Loucy (cell line): ENCODE data around the gene CDH9.

ENCODE experiments used
- H2AFZ ChIP-seq: fragments of 200-600 bp; sonication (generic); 2 replicates; pipeline ENCODE4 v1.6.0; 2016; ENCODE audit warnings: antibody characterized with exemption, mild to moderate bottlenecking, low read length, moderate library complexity
- H3F3A ChIP-seq: fragments of 200-600 bp; 2 replicates; pipeline ENCODE4 v1.6.0; 2016; ENCODE audit warnings: antibody characterized with exemption, low read depth, mild to moderate bottlenecking
- H3K27me3 ChIP-seq: fragments of 200-600 bp; sonication (generic); 2 replicates; pipeline ENCODE4 v1.6.1; 2014; ENCODE audit warnings: low read length, mild to moderate bottlenecking; ENCODE audit not compliant: insufficient read depth, poor library complexity, severe bottlenecking
- H3K36me3 ChIP-seq: fragments of 200-600 bp; sonication (generic); 2 replicates; pipeline ENCODE4 v1.6.1; 2016; ENCODE audit warnings: low read length; ENCODE audit not compliant: insufficient read depth
- H3K4me1 ChIP-seq: fragments of 200-600 bp; sonication (generic); 2 replicates; pipeline ENCODE4 v1.5.1; 2014; ENCODE audit warnings: low read length, mild to moderate bottlenecking; ENCODE audit not compliant: insufficient read depth, poor library complexity, severe bottlenecking
- H3K4me2 ChIP-seq: fragments of 200-600 bp; sonication (generic); 2 replicates; pipeline ENCODE4 v1.6.0; 2014; ENCODE audit warnings: antibody characterized with exemption, low read length, low read depth, mild to moderate bottlenecking; ENCODE audit not compliant: poor library complexity, severe bottlenecking
- H3K4me3 ChIP-seq: fragments of 200-600 bp; sonication (generic); 2 replicates; pipeline ENCODE4 v1.5.1; 2014; ENCODE audit warnings: low read length, mild to moderate bottlenecking, mixed read lengths; ENCODE audit not compliant: poor library complexity, severe bottlenecking
- H3K79me2 ChIP-seq: fragments of 200-600 bp; sonication (generic); 2 replicates; pipeline ENCODE4 v1.6.1; 2014; ENCODE audit warnings: low read length; ENCODE audit not compliant: insufficient read depth
- H3K9ac ChIP-seq: fragments of 200-600 bp; sonication (generic); 2 replicates; pipeline ENCODE4 v1.6.0; 2014; ENCODE audit warnings: mild to moderate bottlenecking, low read depth, low read length, moderate library complexity; ENCODE audit not compliant: poor library complexity, severe bottlenecking
- H3K9me2 ChIP-seq: fragments of 200-600 bp; sonication (generic); replicated peaks from 2 replicates; pipeline ENCODE4 v1.6.1; 2016; ENCODE audit warnings: low read depth, low read length, mixed read lengths
- H3K9me3 ChIP-seq: fragments of 200-600 bp; sonication (generic); 2 replicates; pipeline ENCODE4 v1.6.1; 2014; ENCODE audit warnings: mild to moderate bottlenecking, antibody characterized with exemption, low read length, low read depth; ENCODE audit not compliant: insufficient read depth
- H4K20me1 ChIP-seq: fragments of 200-600 bp; sonication (generic); 2 replicates; pipeline ENCODE4 v1.6.0; 2014; ENCODE audit warnings: antibody characterized with exemption, low read length, mild to moderate bottlenecking; ENCODE audit not compliant: insufficient read depth, poor library complexity, severe bottlenecking
- EZH2phosphoT487 ChIP-seq: fragments of 200-600 bp; IDR thresholded peaks from 2 replicates; pipeline ENCODE4 v1.6.1; 2018; ENCODE audit warnings: antibody characterized with exemption, mild to moderate bottlenecking, moderate library complexity, borderline replicate concordance
- TF ChIP-seq, protein P1 (sequence below): fragments of 200-600 bp; sonication (generic); conservative IDR thresholded peaks from 2 replicates; pipeline ENCODE4 v1.5.1; 2014; ENCODE audit warnings: mild to moderate bottlenecking, antibody characterized with exemption, low read length

Gene CDH9

DNA sequence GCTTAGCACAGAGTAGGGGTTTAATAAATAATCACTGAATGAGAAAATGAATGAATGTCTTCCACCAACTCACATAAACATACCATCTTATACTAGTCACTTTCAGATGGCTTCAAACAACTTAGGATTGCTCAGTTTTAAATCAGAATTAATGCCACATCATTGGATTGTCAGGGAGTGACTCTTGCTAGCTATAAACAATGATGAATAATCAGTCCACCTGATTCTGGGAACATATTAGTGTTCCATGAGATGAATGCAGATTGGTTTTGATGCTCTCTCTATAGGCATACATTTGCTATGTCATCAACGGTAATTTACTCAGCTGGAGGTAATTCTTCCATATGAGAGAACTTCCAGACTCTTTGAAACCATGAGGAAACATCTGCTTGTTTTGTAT is 97.4 kb downstream of the CDH9 start:
- no peaks in the 10 kb centered on the region for H3K79me2 ChIP-seq
- H3K4me2 ChIP-seq, result no peak overlapping the region
- H3K4me1 ChIP-seq, result no peaks in the 10 kb centered on the region
- TF ChIP-seq EZH2phosphoT487, result no peak
- TF ChIP-seq, protein P1, sequence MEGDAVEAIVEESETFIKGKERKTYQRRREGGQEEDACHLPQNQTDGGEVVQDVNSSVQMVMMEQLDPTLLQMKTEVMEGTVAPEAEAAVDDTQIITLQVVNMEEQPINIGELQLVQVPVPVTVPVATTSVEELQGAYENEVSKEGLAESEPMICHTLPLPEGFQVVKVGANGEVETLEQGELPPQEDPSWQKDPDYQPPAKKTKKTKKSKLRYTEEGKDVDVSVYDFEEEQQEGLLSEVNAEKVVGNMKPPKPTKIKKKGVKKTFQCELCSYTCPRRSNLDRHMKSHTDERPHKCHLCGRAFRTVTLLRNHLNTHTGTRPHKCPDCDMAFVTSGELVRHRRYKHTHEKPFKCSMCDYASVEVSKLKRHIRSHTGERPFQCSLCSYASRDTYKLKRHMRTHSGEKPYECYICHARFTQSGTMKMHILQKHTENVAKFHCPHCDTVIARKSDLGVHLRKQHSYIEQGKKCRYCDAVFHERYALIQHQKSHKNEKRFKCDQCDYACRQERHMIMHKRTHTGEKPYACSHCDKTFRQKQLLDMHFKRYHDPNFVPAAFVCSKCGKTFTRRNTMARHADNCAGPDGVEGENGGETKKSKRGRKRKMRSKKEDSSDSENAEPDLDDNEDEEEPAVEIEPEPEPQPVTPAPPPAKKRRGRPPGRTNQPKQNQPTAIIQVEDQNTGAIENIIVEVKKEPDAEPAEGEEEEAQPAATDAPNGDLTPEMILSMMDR, result no peak
- H3K9ac ChIP-seq, result no peak overlapping the region
- H2AFZ ChIP-seq, result no peak overlapping the region
- H3K9me2 ChIP-seq, result no peaks in the 10 kb centered on the region
- H3F3A ChIP-seq, result no peaks in the 10 kb centered on the region
- no peaks in the 10 kb centered on the region for H4K20me1 ChIP-seq
- no peaks in the 10 kb centered on the region for H3K9me3 ChIP-seq
- H3K4me3 ChIP-seq, result no peak overlapping the region
- H3K36me3 ChIP-seq, result no peaks in the 10 kb centered on the region
- no peaks in the 10 kb centered on the region for H3K27me3 ChIP-seq

- H3K9me3 ChIP-seq, result no peaks in the 10 kb centered on the region
- no peaks in the 10 kb centered on the region for H3K4me1 ChIP-seq
- no peaks in the 10 kb centered on the region for H3K36me3 ChIP-seq
- no peak for TF ChIP-seq EZH2phosphoT487
- TF ChIP-seq, protein P1, result no peak
- H3K9me2 ChIP-seq, result no peaks in the 10 kb centered on the region
- H2AFZ ChIP-seq, result no peak overlapping the region
- H3K4me3 ChIP-seq, result no peak overlapping the region
- no peak overlapping the region for H3K4me2 ChIP-seq
- no peaks in the 10 kb centered on the region for H3K27me3 ChIP-seq
- H3F3A ChIP-seq, result no peaks in the 10 kb centered on the region
- H4K20me1 ChIP-seq, result no peaks in the 10 kb centered on the region
- H3K79me2 ChIP-seq, result no peaks in the 10 kb centered on the region
- H3K9ac ChIP-seq, result no peak overlapping the region
Measured at GRCh38 chr5:26932238-26932637, 106.1 kb downstream of the CDH9 start.

- Histone ChIP-seq H4K20me1 (no peaks in the 10 kb centered on the region), H3F3A (no peaks in the 10 kb centered on the region), H3K4me3 (no peak overlapping the region), H3K4me1 (no peaks in the 10 kb centered on the region), H3K36me3 (no peaks in the 10 kb centered on the region), H2AFZ (no peak overlapping the region), H3K9me3 (no peaks in the 10 kb centered on the region), H3K27me3 (no peaks in the 10 kb centered on the region), H3K4me2 (no peak overlapping the region), H3K79me2 (no peaks in the 10 kb centered on the region), H3K9me2 (no peaks in the 10 kb centered on the region), H3K9ac (no peak overlapping the region)
- TF ChIP-seq EZH2phosphoT487, result no peak
- TF ChIP-seq, protein P1, result no peak
Measured at GRCh38 chr5:26921439-26921838, 116.9 kb downstream of the CDH9 start.
